ENCODE results near the gene KCNMA1.

The KCNMA1 gene

DNA sequence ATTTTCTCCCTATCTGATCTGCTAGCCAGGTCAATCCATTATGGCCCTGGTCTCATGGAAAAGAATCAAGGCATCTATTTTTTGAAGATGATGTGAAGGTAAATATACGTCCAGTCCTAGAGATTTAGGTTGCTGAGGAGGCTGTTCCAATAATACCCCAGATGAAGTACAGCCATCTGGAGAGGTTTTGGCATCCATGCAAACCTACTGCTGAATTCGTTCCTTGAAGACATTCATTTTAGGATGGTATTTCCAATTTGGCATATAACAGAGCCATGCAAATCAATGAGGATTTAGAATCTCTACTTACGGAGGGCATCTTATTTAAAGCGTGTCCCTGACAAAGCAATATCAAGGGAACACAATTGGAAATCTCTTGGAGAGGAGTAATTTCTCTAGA is 465.5 kb downstream of the KCNMA1 start:
- DNase-seq (ENCODE audit: low read depth in 2 of 3, low spot score in 2 of 3), result no peak

DNA sequence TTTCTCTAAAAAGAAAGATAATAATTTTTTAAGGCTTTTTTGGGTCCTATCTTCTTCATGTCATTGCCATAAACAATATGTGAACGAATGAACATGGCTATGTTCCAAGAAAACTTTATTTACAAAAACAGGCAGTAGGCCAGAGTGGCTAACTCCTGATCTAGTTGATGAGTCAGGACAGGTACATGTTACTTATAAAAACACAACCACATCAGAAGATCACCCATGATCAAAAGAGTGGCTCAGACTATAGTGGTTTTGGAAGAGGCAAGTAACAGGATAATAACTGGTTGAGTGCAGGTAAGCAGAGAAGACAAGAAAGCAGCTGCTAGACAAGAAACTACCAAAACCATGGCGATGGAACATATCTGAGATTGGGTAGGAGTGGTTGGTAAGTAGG is 468.7 kb downstream of the KCNMA1 start:
- no peak for DNase-seq (ENCODE audit: low read depth in 2 of 3, low spot score in 2 of 3)

DNA sequence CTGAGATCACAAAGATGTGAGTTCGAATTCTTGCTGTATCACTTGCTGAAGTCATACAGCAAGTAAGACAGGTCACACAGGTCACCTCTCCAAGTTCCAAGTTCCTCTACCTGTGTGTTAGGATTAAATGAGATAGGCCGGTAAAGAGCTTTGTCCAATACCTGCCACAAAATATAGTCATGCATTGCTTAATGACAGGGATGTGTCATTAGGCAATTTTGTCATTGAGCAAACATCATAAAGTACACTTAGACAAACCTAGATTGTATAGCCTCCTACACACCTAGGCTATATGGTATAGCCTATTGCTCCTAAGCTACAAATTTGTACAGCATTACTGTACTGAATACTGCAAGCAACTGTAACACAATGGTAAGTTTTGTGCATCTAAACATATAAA is 469.4 kb downstream of the KCNMA1 start:
- DNase-seq (ENCODE audit: low read depth in 2 of 3, low spot score in 2 of 3), result no peak

GRCh38 chr10:77165445-77166208 is 472.0 kb downstream of the KCNMA1 start:
- peak in 1 of 3 experiments; percentile 2 for DNase-seq (ENCODE audit: low read depth in 2 of 3, low spot score in 2 of 3)

DNA sequence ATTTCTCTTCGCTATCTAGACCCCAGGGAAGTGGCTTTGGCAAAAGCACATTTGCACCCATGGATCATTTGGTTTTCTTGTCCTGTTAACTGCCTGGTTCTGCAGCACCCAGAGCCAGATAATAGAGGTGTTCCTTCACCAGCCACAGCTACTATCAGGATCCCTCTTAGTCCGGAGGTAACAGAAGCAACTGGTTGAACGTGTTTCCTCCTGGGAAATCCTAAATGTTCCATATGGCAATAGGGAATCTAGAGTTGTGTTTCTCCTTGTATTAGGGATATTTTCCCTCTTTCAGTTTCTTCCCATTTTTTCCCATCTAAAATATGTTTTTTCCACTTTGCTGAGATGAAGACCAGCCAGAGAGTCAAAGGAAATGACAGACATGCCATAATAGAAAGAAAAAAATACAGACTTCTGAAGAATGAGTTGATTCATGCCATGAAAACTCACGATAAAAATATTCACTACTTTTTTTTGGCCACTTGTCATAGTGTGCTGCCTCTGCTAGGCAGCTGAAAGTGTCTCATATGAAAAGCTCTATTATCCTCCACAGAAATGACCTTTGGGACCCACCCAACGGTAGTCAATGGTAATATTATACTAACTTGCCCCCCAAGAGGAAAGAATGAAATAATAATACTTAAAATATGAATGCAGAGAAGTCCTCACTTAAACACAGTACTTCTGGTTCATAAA is 472.8 kb downstream of the KCNMA1 start:
- no peak for DNase-seq (ENCODE audit: low read depth in 2 of 3, low spot score in 2 of 3)

- DNase-seq (ENCODE audit: low read depth in 2 of 3, low spot score in 2 of 3), result no peak
Observed at GRCh38 chr10:77163670-77164348, 473.8 kb downstream of the KCNMA1 start.

- no peak for DNase-seq (ENCODE audit: low read depth in 2 of 3, low spot score in 2 of 3)
Observed at GRCh38 chr10:77162697-77163096, 474.9 kb downstream of the KCNMA1 start.

DNA sequence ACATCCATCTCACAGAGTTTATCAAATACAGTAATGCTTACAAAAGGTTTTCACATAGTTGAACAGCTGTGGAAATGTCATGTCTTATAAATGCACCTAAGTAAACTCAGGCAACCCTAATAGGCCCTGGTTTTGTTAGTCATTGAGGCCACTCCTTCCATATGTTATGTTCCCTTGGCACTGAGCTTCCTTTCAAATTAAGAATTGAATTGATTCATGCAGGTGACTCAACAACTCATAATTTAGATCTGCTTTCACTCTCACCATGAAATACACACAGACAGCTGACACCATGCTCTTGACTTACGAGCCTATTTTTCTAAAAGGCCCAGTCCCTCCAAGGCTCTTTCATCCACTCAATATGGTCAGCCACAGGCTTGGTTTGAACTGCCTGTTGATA is 476.9 kb downstream of the KCNMA1 start:
- no peak for DNase-seq (ENCODE audit: low read depth in 2 of 3, low spot score in 2 of 3)

- no peak for DNase-seq (ENCODE audit: low read depth in 2 of 3, low spot score in 2 of 3)
Observed at GRCh38 chr10:77159538-77160110, 478.0 kb downstream of the KCNMA1 start.

DNA sequence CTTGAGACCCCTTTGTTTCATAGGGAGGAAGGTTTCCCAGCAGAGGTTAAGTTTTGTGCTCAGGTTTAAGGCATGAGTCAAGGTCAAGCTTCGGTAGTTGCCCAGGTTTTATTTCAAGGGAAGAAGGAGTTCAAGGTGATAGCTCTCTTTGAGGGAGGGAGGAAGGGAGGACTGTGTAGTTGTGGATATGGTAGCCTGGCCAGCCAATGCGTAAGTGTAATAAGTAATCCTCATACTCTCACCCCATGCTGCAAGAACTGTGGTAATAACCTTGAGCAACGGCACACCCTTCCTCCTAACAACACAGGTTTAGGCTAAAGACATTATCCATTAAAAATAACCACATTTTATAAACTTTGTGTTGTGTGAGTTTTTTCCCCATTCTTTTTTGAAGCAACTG is 478.9 kb downstream of the KCNMA1 start:
- no peak for DNase-seq (ENCODE audit: low read depth in 2 of 3, low spot score in 2 of 3)

DNA sequence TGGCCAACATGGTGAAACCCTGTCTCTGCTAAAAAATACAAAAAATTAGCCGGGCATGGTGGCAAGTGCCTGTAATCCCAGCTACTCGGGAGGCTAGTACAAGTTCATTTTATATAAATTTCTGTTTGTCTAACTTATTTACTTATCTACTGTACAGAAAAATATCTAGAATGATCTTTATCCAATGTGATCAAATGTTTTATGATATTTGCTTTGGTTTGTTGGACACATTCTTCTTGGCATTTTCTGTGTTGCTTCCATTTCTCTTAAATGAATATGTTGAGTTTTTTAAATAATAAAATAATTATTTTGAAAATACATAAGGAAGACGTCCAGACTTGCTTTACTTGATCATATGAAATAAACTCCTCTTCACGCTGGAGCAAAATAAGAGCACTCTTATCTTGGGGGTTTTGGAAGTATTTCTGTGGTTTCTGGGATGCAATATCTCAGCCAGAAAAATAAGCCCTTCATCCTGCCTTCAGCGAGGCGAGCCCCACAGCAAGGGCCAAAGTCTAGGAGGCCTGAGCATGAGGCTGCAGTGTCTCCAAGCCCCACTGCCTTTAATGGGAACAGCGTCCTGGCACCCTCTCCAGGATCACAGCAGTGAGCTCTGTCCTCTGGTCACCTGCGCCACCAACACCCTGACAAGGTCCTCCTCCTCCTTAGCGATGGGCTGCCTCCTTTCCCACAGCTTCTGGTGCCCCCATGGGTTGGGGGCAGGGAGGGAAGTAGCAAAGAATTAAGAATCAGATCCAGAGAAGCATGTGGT is 480.2 kb downstream of the KCNMA1 start:
- no peak for DNase-seq (ENCODE audit: low read depth in 2 of 3, low spot score in 2 of 3)

GRCh38 chr10:77156406-77156879 is 481.2 kb downstream of the KCNMA1 start:
- no peak for DNase-seq (ENCODE audit: low read depth in 2 of 3, low spot score in 2 of 3)

DNA sequence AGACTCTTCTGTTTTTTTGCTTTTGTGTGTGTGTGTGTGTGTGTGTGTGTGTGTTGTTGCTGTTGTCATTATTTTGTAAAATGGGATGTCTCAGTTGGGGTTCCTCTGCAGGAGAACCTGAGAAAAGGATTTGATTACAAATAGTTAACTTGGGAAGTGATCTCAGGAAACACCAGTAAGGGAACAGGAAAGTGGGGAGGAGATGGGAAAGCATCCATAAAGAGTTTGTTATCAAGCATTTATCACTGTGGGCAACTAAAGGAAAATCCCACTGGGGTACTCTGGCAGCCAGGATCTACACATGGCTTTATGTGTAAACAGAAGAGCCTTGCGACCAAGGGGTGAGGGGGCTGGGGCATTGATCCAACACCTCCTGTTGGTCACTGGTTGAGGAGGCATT is 485.4 kb downstream of the KCNMA1 start:
- DNase-seq (ENCODE audit: low read depth in 2 of 3, low spot score in 2 of 3), result no peak

DNA sequence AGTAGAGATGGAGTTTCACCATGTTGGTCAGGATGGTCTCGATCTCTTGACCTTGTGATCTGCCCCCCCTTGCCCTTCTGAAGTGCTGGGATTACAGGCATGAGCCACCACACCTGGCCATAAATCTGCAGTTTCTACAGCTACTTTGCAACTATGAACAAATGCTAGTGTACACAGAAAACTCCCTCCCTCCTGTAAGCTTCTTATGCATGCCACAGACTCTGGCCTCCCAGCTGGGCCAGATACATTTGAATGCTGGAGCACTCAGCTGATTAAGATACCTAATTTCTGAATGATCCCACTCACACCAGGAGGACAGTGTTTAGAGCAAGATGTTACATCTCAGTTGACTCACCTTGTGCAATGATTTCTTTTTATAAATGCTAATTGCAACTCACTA is 486.2 kb downstream of the KCNMA1 start:
- DNase-seq (ENCODE audit: low read depth in 2 of 3, low spot score in 2 of 3), result no peak

DNA sequence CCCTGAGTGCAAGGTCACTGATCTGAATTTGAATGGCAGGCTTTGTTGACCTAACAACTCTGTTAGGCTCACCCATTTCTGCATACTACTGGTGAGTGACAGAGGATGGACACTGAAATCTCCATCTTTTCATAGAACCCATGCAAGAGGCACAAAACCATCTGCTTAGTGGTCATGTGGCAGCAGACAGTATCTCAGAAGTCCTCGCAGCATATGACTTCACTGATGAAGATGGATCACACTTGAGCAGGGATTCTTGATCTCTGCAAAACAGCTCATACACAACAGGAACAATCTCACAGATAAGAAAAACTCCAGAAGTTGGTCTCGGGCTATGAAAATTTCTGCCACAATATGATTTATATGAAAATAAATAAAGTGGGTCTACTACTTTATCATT is 487.9 kb downstream of the KCNMA1 start:
- no peak for DNase-seq (ENCODE audit: low read depth in 2 of 3, low spot score in 2 of 3)

DNA sequence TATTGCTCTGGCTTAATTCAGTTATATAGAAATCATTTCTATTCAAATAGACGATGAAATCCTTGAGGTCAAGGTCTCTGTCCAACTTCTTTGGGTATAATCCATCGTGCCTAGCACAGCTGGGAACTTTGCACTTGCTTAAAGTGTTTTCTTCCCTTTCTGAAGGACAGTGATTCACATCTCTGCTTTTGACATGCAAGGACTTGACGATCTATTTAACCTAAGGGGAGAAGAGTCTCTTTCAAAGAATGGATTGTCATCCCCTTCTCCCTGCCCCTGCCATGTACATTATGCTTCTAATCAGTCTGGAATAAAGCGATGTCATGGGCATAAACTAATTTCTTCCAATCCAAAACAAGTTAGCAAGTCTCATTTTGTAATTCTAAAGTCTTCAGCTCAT is 488.6 kb downstream of the KCNMA1 start:
- no peak for DNase-seq (ENCODE audit: low read depth in 2 of 3, low spot score in 2 of 3)

DNA sequence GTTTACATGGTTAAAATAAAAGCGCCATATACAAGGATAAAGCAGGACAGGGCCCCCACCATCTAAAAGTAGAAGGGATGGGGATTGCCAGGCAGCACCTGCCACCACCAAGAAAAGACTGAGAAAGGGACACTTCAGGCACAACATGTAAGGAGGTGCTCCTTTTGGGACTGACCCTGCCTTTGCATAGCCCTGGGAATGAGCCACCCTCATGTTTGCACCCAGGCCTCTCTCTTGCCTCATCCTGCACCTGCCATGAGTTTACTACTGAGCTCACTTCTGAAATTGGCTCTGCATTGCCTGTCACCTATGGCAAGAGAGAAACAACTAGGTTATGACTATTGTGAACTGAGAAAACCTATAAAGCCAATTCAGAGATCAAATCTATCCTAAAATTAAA is 489.7 kb downstream of the KCNMA1 start:
- DNase-seq (ENCODE audit: low read depth in 2 of 3, low spot score in 2 of 3), result no peak

DNA sequence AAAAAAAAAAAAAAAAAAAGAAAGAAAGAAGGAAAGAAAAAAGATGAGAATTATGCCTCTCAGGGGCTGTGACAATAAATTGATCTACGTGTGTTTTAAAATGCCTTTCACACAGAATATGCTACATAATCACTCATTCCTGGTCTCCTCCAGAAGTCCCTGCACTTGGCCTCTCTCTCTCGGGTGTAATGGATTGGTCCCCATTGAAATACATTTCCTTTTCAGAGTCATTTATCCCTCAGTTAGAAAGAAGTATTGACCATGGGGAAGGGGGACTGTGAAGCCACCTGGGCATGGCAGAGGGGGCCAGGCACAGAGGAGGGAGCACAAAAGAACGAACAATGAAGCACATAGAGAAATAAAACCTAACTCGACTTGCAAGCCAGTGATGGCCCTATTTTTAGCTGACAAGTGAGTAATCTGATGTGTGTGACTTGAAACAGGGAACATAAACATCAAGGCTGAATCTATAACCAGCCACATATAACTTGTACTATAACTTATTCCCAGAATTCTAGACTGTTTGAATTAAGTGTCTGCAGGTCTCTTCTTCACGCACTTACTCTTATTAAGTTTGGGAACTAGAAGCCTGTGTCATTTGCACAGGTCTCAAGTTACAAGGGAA is 490.8 kb downstream of the KCNMA1 start:
- no peak for DNase-seq (ENCODE audit: low read depth in 2 of 3, low spot score in 2 of 3)

GRCh38 chr10:77144656-77145055 is 493.0 kb downstream of the KCNMA1 start:
- DNase-seq (ENCODE audit: low read depth in 2 of 3, low spot score in 2 of 3), result no peak

Data from activated CD8-positive, alpha-beta memory T cell treated with anti-CD3 and anti-CD28 coated beads for 48 hours (primary cell).